ENCODE data around the gene TCF12.

Gene TCF12

DNA sequence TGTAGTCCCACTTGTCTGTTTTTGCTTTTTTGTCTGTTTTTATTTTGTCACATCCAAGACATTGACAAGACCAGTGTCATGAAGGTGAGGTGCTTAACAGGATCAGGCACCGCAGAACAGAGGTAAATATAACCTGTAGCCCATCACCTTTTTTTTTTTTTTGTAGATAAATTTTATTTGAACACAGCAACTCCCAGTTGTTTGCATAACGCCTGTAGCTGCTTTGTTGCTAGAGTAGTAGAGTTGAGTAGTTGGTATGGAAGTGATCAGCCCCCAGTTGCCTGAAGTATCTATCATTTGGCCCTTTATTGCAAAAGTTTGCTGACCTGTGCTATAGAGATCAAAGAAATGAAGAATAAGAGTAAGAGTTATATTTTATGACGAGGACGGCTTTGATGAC lies 135.0 kb downstream of the TCF12 start:
- DNase-seq (ENCODE audit: low read depth): no peak

DNA sequence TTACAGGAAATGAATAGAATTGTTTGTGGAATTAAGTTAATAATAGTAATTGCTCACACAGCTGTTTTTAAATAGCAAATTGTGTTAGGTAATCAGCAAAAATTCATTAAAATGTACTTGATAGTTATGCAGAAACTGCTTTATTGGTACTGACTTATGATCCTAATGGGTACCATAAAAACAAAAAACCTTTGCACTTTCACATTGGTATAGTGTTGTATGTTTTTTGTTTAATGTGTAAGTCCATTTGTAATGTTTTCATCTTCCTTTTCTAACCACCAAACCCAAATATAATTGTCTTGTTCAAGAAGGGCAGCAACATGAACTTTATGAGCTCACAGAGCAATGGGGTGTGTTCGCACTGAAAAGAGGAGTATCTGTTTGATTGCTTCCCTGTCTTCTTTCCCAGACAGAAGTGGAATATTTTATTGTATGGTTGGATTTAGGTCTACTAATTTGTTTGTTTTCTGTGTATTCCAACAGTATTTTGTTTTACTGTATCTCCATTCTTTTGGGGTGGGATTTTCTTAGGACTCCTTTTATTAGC lies 135.8 kb downstream of the TCF12 start:
- DNase-seq (ENCODE audit: low read depth): no peak

DNA sequence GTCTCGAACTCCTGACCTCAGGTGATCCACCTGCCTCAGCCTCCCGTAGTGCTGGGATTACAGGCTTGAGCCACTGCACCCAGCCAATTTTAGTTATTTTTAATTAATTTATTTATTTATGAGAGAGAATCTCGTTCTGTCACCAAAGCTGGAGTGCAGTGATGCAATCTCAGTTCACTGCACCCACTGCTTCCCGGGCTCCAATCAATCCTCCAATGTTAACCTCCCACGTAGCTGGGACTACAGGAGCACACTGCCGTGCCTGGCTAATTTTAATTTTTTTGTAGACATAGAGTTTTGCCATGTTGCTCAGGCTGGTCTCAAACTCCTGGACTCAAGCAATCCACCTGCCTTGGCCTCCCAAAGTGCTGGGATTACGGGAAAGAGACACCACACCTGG lies 137.9 kb downstream of the TCF12 start:
- no peak for DNase-seq (ENCODE audit: low read depth)

DNA sequence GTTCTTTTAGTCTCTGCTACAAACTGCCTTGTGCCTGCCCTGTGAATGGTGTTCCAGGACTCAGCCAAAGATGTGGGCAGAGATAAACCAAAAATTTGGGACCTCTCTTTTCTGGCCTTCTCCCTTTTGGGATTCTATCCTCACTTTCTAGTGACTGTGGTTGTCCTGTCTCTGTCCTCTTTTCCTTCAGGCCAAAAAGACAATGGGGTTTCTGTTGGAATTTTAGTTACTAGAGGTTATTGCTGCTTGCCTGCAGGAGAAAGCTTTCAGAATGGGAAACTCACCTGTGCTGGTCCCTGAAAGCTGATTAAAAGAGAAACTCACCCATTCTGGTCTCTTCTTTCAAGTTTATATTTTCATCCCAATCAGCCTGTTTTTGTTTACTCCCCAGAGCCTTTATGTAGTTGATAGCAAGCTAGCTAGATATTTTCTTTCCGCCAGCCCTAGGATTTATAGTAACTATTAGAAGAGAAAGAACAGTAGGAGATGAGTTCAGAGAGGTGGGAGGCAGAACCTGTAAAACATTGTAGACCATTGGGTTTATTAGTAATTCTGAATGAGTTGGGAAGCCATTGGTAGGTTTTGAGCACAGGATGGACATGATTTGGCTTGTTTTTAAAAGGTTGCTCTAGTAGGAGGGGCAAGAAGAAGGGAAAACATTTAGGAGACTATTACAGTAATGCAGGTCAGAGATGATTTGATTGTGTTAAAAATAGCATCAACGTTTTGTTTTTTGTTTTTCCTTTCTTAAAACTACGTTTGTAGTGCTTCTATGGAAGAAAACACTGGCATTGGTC lies 138.9 kb downstream of the TCF12 start:
- no peak for DNase-seq (ENCODE audit: low read depth)

DNA sequence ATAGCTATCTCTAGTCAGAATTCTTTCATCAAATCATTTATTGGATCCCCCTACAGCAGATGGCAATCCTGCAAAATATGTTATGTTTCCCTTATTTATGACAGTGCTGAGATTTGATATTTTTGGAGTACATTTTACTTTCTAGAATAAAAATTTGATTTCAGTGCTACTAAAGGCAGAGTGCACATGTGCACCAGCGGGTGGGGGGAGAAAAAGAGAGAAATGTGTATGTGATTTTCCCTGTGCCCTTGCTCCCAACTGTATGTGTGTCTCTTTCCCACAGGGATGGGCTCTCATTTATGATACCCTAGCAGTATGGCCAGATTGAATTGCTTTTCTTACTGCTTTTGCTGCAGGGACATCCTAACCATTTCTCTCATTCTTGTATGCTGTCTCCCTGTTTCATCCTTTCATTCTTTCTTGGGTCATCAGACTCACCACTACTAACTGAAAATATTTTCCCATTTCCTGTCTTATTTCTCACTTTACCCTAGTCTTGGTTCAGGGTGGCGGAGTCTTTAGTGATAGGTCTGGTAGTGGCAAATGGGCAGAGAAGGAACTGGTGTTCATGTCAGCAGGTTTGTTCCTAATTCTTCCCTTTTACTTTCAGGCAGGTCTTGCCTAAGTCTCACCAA lies 140.7 kb downstream of the TCF12 start:
- no peak for DNase-seq (ENCODE audit: low read depth)

DNA sequence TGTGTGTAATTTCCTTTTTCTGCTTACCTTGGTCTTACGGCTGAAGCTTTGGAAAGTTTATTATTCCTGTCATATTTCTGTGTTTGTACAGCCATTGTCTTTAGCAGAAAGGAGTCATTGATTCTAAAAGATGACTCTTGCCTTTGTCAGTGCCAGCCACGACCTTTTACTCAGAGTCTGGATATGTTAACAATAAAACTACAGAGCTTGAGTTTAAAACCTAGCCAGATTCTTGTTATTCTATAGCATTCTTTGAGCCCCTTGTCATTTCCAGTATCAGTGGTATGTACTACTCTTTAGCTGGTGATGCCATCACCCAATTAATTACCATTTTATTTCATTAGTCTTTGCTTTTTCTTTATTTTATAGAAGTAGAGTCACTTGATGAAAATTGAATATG lies 142.4 kb downstream of the TCF12 start:
- no peak for DNase-seq (ENCODE audit: low read depth)

DNA sequence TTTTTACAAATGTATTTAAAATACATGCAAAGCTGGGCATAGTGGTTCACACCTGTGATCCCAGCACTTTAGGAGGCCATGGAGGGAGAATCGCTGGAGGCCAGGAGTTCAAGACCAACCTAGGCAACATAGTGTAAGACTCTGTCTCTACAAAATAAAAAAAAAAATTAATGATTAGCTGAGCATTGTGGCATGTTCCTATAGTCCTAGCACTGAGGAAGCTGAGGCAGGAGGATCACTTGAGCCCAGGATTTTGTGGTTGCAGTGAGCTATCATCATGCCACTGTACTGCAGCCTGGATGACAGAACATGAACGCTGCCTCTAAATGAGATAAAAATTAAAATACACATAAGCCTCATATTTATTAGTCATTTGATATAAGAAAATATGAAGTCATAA lies 142.8 kb downstream of the TCF12 start:
- no peak for DNase-seq (ENCODE audit: low read depth)

DNA sequence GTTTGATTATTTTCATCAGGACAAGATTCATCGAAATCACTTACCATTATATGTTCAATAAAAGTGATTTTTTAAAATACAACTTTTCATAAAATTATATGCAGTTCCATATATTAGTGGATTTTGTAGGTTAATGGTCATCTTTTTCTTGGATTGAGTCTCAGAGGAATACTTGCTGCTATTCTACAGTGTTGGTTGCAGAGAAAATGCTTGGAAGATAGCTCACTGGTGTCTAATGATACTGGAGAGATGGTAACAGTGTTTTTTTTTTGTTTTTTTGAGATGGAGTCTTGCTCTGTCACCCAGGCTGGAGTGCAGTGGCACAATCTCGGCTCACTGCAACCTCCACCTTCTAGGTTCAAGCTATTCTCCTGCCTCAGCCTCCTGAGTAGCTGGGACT lies 143.3 kb downstream of the TCF12 start:
- no peak for DNase-seq (ENCODE audit: low read depth)

DNA sequence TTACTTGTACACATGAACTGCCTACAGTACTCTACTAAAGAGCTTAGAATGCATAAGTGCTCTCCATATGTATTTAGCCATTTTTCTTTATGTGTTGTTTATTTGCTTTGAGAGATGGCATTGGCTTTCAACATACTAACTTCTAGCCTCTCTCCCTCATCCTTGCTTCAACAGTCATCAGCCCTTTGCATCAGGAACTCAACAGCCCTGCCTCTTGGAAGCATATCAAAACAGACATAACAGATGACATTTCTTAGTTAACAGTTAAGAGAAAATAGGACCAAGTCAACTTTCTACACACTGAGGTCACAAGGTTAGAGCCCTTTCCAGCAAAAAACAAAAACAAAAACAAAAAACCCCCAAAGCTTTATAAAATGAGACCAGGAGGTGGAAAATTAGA lies 145.6 kb downstream of the TCF12 start:
- no peak for DNase-seq (ENCODE audit: low read depth)

DNA sequence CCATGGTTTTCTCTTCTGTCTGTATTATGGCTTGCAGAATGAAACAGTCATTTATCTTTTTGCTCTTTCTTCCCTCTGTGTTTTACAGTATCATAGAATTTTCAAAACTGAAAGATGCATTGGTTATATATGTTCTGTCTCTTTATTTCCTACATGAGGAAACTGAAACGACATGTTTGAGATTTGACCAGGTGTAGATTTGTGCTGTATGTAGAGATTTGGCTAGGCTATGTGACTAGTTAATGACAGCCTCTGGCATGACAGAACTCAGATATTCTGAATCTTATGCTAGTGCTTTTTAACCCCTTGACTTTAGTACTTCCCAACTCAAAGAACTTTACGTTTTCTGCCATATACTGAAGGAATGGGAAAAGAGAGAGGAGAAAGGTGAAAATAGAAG lies 151.0 kb downstream of the TCF12 start:
- DNase-seq (ENCODE audit: low read depth): no peak

DNA sequence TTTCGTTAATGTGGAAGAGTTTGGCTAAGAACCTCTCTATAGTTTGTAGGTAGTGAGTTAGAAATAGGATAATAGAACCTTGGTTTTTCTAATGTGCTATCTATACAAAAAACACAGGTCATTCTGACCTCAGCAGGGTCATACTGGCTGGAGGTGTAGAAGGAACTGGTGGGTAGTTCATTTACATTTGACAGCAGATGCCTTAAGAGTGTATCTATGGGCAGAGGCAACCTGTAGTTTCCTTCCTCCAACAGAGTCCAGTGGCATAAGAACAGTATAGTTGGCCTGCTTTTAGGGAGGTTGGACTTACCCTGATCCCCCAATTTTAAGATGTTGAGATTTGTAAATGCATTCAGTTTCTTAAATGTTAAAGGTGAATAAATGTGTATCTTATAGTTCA lies 152.2 kb downstream of the TCF12 start:
- DNase-seq (ENCODE audit: low read depth): no peak

DNA sequence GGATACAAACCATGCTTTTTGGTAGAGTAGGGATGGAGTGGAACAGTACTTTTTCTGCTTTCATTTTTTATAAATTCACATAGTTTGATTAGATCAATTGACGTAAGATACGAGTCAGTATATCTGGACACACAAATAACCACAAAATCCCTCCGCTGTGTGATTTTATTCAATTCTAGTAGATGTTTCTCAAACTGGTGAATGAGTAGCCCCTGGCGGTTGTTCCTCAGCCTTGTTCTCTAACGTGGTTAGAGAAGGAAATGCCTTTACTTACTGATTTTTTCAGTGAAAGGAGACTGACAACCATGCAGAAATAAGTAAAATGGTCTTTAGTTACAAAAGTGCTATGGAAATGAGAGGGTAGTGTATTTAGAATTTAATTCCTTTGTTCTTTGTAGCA lies 161.0 kb downstream of the TCF12 start:
- DNase-seq (ENCODE audit: low read depth): no peak

DNA sequence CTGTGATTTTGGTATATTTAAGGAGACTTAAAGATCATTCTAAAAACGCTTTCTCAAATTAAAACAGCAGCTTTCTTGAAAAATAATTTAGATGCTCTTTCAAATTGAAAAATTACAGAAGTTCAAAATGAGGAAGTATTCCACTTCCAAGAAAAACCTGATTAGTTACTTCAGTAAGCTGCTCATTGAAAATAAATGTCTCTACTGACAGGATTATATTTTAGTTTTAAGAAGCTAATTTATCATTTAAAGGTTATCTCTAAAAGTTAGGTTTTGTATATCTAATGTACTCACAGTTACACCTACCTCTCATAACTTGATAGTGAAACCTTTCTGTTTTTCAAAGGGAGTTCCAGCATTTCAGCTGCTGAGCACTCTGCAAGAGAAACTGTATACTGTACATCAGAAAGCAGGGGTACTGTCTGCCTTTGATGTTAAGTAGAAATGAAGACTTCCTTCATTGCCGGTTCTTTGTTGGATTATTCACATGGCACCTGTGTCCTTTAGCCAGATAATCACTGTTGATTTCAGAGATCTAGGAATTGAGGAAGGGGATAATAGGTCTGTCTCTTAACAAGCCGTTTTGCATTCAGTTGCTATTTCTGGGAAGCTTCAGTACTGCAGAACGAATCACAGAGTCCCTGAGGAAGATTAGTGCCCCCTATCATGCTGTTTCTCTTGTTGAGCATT lies 161.6 kb downstream of the TCF12 start:
- no peak for DNase-seq (ENCODE audit: low read depth)

DNA sequence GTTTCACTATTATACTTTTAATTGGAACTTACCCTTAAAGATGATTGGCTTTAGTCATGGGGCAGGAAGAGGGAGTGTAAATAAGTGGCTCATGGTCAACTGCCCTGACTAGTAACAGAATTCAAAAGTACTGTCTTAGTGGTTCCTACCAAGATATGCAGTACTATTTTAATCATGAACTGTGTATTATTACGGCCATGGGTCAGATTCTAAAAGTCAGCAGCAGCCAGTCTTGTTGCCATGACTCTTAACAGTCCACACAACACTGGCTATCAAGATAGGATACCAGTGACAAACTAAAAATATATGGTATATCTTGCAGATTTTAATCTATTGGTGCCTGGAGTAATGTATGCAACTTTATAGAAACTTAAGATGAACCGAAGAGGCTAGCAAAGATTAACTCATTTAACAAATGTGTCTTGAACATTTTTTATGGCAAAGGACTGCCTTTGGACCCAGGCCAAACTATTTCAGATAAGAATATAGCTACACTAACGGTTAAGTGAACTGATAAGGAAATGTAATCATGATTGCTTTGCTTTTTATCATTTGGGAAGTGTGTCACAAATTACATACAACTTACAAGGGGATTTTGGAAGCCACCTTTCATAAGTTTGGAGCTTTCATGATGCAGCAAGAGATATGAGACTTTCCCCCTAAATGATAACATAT lies 163.7 kb downstream of the TCF12 start:
- DNase-seq (ENCODE audit: low read depth): no peak

DNA sequence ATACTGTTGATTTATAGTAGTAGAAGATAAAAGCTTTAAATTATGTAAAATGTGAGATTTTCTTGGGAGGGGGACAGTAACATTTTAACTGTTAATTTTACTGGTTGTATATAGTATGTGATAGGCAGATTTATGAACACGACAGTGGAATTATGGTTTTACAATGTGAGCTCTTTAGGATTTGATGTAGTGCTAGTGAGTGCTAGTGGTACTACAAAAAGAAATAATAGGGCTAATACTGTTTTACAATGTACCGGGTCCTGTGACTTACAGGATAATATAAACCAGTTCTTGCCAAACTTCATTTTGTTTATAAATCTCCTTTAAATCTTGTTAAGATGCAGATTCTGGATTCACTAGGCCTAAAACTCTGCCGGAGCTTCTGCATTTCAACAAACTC lies 165.7 kb downstream of the TCF12 start:
- no peak for DNase-seq (ENCODE audit: low read depth)

DNA sequence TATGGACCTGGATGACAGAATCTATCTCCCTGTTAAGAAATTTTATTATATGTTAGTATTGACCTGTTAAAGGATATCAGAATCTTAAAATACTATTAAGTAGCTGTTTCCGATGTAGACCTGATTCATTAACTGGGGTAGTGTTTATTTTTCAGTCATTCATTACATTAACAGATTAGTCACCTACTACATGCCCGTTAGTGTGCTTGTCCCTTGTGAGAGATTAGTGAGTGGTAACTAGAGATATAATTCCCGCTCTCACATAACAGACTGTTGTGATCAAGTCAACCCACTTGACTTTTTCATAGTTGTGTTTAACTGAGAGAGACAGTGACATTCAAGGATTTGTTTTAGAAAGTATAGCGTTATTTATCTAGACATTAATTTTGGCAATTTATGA lies 166.8 kb downstream of the TCF12 start:
- DNase-seq (ENCODE audit: low read depth): no peak

DNA sequence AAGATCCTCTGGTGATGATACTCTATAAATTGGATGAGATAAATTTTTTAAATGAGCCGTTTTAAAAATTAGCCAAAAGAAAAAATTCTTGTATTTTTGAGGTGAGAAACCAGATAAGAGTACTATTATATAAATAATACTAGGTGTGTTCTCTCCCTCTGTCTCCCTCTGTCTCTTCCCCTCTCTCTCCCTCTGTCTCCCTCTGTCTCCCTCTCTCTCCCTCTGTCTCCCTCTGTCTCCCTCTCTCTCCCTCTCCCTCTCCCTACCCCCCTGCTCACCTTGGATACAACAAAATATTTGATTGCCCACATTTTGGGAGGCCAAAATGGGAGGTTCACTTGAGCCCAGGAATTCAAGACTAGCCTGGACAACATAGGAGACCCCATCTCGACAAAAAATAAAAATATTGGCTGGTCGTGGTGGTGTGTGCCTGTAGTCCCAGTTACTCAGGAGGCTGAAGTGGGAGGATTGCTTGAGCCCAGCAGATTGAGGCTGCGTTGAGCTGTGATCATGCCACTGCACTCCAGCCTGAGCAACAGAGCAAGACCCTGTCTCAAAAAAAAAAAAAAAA lies 168.5 kb downstream of the TCF12 start:
- no peak for DNase-seq (ENCODE audit: low read depth)

DNA sequence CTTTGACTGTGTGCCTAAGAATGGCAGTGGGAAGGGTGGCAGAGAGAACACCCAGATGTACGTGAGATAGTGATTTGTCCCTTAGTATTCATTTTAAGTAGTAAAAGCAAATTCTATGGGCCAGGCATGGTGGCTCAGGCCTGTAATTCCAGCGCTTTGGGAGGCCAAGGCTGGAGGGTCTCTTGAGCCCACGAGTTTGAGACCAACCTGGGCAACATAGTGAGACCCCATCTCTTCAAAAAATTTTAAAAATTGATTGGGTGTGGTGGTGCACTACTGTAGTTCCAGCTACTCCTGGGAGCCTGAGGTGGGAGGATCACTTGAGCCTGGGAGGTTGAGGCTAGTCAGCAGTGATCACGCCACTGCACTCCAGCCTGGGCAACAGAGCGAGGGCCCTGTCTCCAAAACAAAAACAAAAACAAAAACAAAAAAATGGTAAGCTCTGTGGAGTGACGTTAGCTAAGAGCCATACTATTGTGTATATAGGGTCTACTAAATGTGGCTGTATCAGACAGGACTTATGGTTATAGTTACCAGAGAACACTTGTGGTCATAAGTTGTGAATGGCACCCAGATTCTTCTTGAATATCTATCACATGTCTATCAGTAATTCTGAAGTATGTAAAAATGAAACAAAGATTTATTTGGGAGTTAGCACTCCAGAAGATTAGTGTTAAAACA lies 171.5 kb downstream of the TCF12 start:
- no peak for DNase-seq (ENCODE audit: low read depth)

DNA sequence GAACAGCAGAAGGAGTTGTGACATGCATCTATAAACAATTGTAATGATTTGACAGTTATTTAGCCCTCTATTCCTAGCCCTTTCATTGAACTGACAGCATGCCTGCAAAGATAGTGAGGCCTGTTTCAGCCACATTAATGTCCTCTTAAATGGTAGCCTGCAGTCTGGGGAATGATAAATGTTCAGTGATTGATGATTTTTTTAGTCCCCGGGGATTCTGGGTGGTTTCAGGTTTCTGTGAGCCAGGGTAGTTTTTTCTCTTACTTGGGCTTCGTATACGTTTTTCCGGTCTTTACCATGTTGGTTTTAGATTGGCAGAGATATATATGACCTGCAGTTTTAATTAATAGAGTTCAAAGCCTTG lies 172.0 kb downstream of the TCF12 start:
- DNase-seq (ENCODE audit: low read depth): no peak

DNA sequence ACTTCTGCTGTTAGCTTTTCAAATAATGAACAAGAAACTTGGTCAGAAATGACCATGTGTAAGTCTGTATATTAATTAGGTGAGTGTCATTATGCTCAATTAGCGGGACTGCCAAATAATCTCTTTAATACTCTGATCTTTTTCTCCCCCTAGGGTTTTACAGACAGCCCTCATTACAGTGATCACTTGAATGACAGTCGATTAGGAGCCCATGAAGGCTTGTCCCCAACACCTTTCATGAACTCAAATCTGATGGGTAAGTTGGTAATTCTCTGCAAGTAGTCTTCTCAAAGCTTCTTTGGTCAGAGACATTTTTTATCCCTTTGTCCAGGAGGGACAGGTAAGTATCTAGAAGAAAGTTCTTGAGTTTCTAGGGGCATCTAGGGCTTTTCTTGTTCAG lies 173.2 kb downstream of the TCF12 start:
- no peak for DNase-seq (ENCODE audit: low read depth)

DNA sequence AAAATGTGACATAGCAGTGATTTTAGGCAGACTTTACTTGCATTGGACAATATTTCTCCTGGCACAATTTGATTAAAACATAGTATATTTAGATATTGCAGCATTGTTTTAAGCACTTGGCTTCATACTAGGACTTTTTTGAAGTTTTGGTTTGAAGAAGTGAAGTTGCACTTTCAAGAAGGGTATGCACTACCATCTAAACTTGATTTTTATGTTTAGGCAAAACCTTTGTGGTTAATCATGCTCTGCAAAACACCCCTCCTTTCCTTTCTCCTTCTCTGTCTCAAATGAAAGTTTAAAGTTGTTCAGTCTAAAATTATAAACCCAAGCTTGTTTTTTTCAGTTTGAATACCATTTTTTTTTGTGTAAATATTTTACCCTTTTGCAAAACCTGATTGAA lies 173.8 kb downstream of the TCF12 start:
- DNase-seq (ENCODE audit: low read depth): no peak

All from stimulated activated CD8-positive, alpha-beta memory T cell treated with anti-CD3 and anti-CD28 coated beads, Interleukin-15, amount 100 ng/mL, for 24 hours (primary cell).